Endodermal cell (in vitro differentiated cells): ENCODE data around the gene RSPRY1. TPM values are rescaled to one million over a fixed set of nuclear protein-coding genes. Genes with fewer than 3 reads are reported as not detected.

Source experiments
- DNase-seq: peaks from one replicate; pipeline ENCODE4 v3.0.0-alpha.2; 2017
- H3K27ac ChIP-seq: 2 replicates; pipeline ENCODE4 v1.5.1; 2013; ENCODE audit warnings: mild to moderate bottlenecking, low read depth, low read length, moderate library complexity
- H3K27me3 ChIP-seq: 2 replicates; pipeline ENCODE4 v1.6.1; 2013; ENCODE audit warnings: mild to moderate bottlenecking, low read length, moderate library complexity; ENCODE audit not compliant: insufficient read depth, control insufficient read depth, poor library complexity, severe bottlenecking
- H3K36me3 ChIP-seq: 2 replicates; pipeline ENCODE4 v1.7.0; 2013; ENCODE audit warnings: mild to moderate bottlenecking, low read length, moderate library complexity; ENCODE audit not compliant: control insufficient read depth, insufficient read depth
- H3K4me1 ChIP-seq: one replicate; pipeline ENCODE4 v1.7.0; 2013; ENCODE audit warnings: low read length; ENCODE audit not compliant: control insufficient read depth, insufficient read depth
- H3K4me3 ChIP-seq: 2 replicates; pipeline ENCODE4 v1.5.1; 2013; ENCODE audit warnings: mild to moderate bottlenecking, low read length, moderate library complexity
- H3K9ac ChIP-seq: 2 replicates; pipeline ENCODE4 v1.6.1; 2013; ENCODE audit warnings: mild to moderate bottlenecking, low read length, moderate library complexity; ENCODE audit not compliant: poor library complexity, severe bottlenecking; ENCODE audit errors: extremely low read depth
- H3K9me3 ChIP-seq: 2 replicates; pipeline ENCODE4 v1.6.1; 2013; ENCODE audit warnings: mild to moderate bottlenecking, low read length, moderate library complexity; ENCODE audit not compliant: control insufficient read depth
- H3K27ac Mint-ChIP-seq: 2 replicates; pipeline ENCODE4 v1.8.0; 2020; ENCODE audit warnings: mixed read lengths
- H3K27me3 Mint-ChIP-seq: 2 replicates; pipeline ENCODE4 v1.8.0; 2021; ENCODE audit warnings: mild to moderate bottlenecking, mixed read lengths; ENCODE audit not compliant: insufficient read depth
- H3K36me3 Mint-ChIP-seq: 2 replicates; pipeline ENCODE4 v1.8.0; 2020; ENCODE audit warnings: low read depth, mixed read lengths
- H3K4me1 Mint-ChIP-seq: 2 replicates; pipeline ENCODE4 v1.8.0; 2020; ENCODE audit warnings: mixed read lengths
- H3K4me3 Mint-ChIP-seq: 2 replicates; pipeline ENCODE4 v1.8.0; 2020; ENCODE audit warnings: mild to moderate bottlenecking, moderate library complexity, mixed read lengths
- H3K9me3 Mint-ChIP-seq: 2 replicates; pipeline ENCODE4 v1.8.0; 2020; ENCODE audit warnings: mild to moderate bottlenecking, mixed read lengths
- CTCF ChIP-seq: fragments of 200-600 bp; sonication (generic); conservative IDR thresholded peaks from 2 replicates; pipeline ENCODE4 v1.5.0; 2021; ENCODE audit warnings: antibody characterized with exemption, mild to moderate bottlenecking
- WGBS, 2 experiments: methylation state at CpG; one replicate each; pipeline versions ENCODE4 v1.1.5 to v1.1.7; 2013; ENCODE audit warnings: missing lambda C conversion rate in 2 of 2, mixed read lengths in 1 of 2; ENCODE audit not compliant: insufficient coverage in 1 of 2, insufficient read length in 1 of 2; 5-methylcytosine and 5-hydroxymethylcytosine counted together
- total RNA-seq, 2 donors: library from RNA; stranded (reverse); fragmentation: NEBNext Ultra II Directional in 1 of 2; extraction: Animal tissue kit (Norgen Biotek cat#: 25700) in 1 of 2; gene quantifications; 2 replicates in 1 of 2; 3 replicates in 1 of 2; pipeline ENCODE4 v1.2.1, GENCODE V29; 2021

The RSPRY1 gene
- total RNA-seq, 2 donors from 2014 or later, result 40.3 to 46.5 TPM

- TF ChIP-seq CTCF, result no peak
- no peaks in the 10 kb centered on the region for H3K27me3 ChIP-seq
- H3K9me3 ChIP-seq, result no peaks in the 10 kb centered on the region
- H3K4me3 Mint-ChIP-seq, result no peak overlapping the region
- no peak for DNase-seq
- no peaks in the 10 kb centered on the region for H3K4me1 ChIP-seq
- peaks cover 76% of the 10 kb centered on the region for H3K36me3 ChIP-seq
- H3K4me1 Mint-ChIP-seq, result peaks cover 13% of the 10 kb centered on the region
- peak overlapping the region; percentile 28 for H3K27ac ChIP-seq
- H3K27ac Mint-ChIP-seq, result no peak overlapping the region
- no peak overlapping the region for H3K4me3 ChIP-seq
- H3K9me3 Mint-ChIP-seq, result no peaks in the 10 kb centered on the region
- H3K36me3 Mint-ChIP-seq, result peaks cover 74% of the 10 kb centered on the region
- peaks cover 10% of the 10 kb centered on the region for H3K27me3 Mint-ChIP-seq
- H3K9ac ChIP-seq, result no peak overlapping the region
These were observed 16.8 kb upstream of the RSPRY1 start for GRCh38 chr16:57169327-57169726.

GRCh38 chr16:57172721-57173290 lies 13.3 kb upstream of the RSPRY1 start:
- Histone ChIP-seq H3K9ac (no peak overlapping the region), H3K4me1 (no peaks in the 10 kb centered on the region), H3K4me3 (no peak overlapping the region), H3K9me3 (no peaks in the 10 kb centered on the region), H3K27ac (no peak overlapping the region), H3K36me3 (peaks cover 49% of the 10 kb centered on the region), H3K27me3 (peaks cover 4% of the 10 kb centered on the region)
- no peak for DNase-seq
- H3K9me3 Mint-ChIP-seq, result no peaks in the 10 kb centered on the region
- no peak overlapping the region for H3K27ac Mint-ChIP-seq
- no peak for TF ChIP-seq CTCF
- H3K27me3 Mint-ChIP-seq, result peaks cover 44% of the 10 kb centered on the region
- WGBS, 2 experiments, result 87 to 93% methylated on average over 4 to 5 of the region's 5 CpGs
- H3K36me3 Mint-ChIP-seq, result peaks cover 56% of the 10 kb centered on the region
- H3K4me3 Mint-ChIP-seq, result no peak overlapping the region
- H3K4me1 Mint-ChIP-seq, result peaks cover 18% of the 10 kb centered on the region

GRCh38 chr16:57175896-57176295 lies 10.2 kb upstream of the RSPRY1 start:
- WGBS, 2 experiments, result 92 to 96% methylated on average over 4 to 5 of the region's 5 CpGs
- H3K4me3 ChIP-seq, result no peak overlapping the region
- H3K27me3 ChIP-seq, result peaks cover 4% of the 10 kb centered on the region
- H3K27ac ChIP-seq, result no peak overlapping the region
- no peaks in the 10 kb centered on the region for H3K9me3 ChIP-seq
- peaks cover 13% of the 10 kb centered on the region for H3K4me1 ChIP-seq
- no peak overlapping the region for H3K4me3 Mint-ChIP-seq
- no peak for TF ChIP-seq CTCF
- H3K36me3 ChIP-seq, result peaks cover 34% of the 10 kb centered on the region
- peaks cover 31% of the 10 kb centered on the region for H3K4me1 Mint-ChIP-seq
- no peak overlapping the region for H3K9ac ChIP-seq
- no peak overlapping the region for H3K27ac Mint-ChIP-seq
- H3K36me3 Mint-ChIP-seq, result peaks cover 46% of the 10 kb centered on the region
- H3K9me3 Mint-ChIP-seq, result no peaks in the 10 kb centered on the region
- DNase-seq, result no peak
- H3K27me3 Mint-ChIP-seq, result peaks cover 59% of the 10 kb centered on the region
